CMK (cell line): ENCODE data around the gene MKNK2.
"Not testable (repeated sequence)": the region's sequence is repeated elsewhere in the genome, so short reads cannot be mapped to it uniquely, and the experiment has no call there.

Source experiments
- DNase-seq: peaks from one replicate; pipeline ENCODE4 v3.0.0-alpha.2; 2010; ENCODE audit warnings: low read depth

MKNK2 gene

GRCh38 chr19:1991018-1991913, 59.8 kb downstream of the MKNK2 start:
- no peak for DNase-seq

- no peak for DNase-seq
Measured at GRCh38 chr19:1990230-1991017, 60.6 kb downstream of the MKNK2 start.

- DNase-seq: no peak
Measured at GRCh38 chr19:1989513-1990229, 61.4 kb downstream of the MKNK2 start.

- DNase-seq: not testable (repeated sequence)
Measured at GRCh38 chr19:1988464-1988863, 62.6 kb downstream of the MKNK2 start.
